WTC11 (cell line): ENCODE measurements around the gene GPRASP2. TPM values are rescaled to one million over a fixed set of nuclear protein-coding genes. Genes with fewer than 3 reads are reported as not detected.

Experiments
- ATAC-seq: fragments of 200-7000 bp; cut with Tn5 transposase; 2 replicates; pipeline ENCODE4 v1.10.0; 2021; ENCODE audit warnings: mild to moderate bottlenecking, moderate library complexity
- CTCF ChIA-PET: fragments of 300-600 bp; sonication (Branson Sonifier 250); formaldehyde crosslinking; loops from one replicate; lab custom pipeline; 2021; ENCODE audit warnings: antibody characterized with exemption; lab: Charles Lee
- POLR2A ChIA-PET: fragments of 350-600 bp; sonication (Branson Sonifier 250); formaldehyde crosslinking; loops from one replicate; lab custom pipeline; 2021; ENCODE audit warnings: antibody characterized with exemption; lab: Charles Lee
- DNase-seq: peaks from one replicate; pipeline ENCODE4 v3.0.0; 2021; ENCODE audit warnings: low spot score
- H3K27ac Mint-ChIP-seq: 2 replicates; pipeline ENCODE4 v1.8.0; 2021; ENCODE audit warnings: mixed read lengths
- H3K27me3 Mint-ChIP-seq: 2 replicates; pipeline ENCODE4 v1.8.0; 2021; ENCODE audit warnings: low read depth, mild to moderate bottlenecking, moderate library complexity, mixed read lengths
- H3K36me3 Mint-ChIP-seq: 2 replicates; pipeline ENCODE4 v1.8.0; 2021; ENCODE audit warnings: mixed read lengths
- H3K4me1 Mint-ChIP-seq: 2 replicates; pipeline ENCODE4 v1.8.0; 2022; ENCODE audit warnings: mixed read lengths
- H3K4me3 Mint-ChIP-seq: 2 replicates; pipeline ENCODE4 v1.8.0; 2021; ENCODE audit warnings: mild to moderate bottlenecking, moderate library complexity, mixed read lengths
- H3K9me3 Mint-ChIP-seq: 2 replicates; pipeline ENCODE4 v1.8.0; 2021; ENCODE audit warnings: mixed read lengths
- CTCF ChIP-seq: fragments of 200-600 bp; IDR thresholded peaks from 2 replicates; pipeline ENCODE4 v1.8.0; 2022; ENCODE audit warnings: antibody characterized with exemption
- IRF2 ChIP-seq: sonication (generic); formaldehyde crosslinking; IDR thresholded peaks from 2 replicates; pipeline ENCODE4 v1.8.0; 2022; ENCODE audit warnings: low read depth, missing genetic modification reagents, borderline replicate concordance
- MXD4 ChIP-seq: fragments of 250-450 bp; sonication (Bioruptor Pico); IDR thresholded peaks from 2 replicates; pipeline ENCODE4 v1.8.0; 2021; ENCODE audit warnings: mild to moderate bottlenecking, moderate library complexity, borderline replicate concordance
- MYBL2 ChIP-seq: sonication (generic); formaldehyde crosslinking; IDR thresholded peaks from 2 replicates; pipeline ENCODE4 v1.8.1; 2023; ENCODE audit warnings: mild to moderate bottlenecking, moderate library complexity, missing genetic modification reagents
- NFATC4 ChIP-seq: fragments of 250-450 bp; sonication (Bioruptor Pico); IDR thresholded peaks from 2 replicates; pipeline ENCODE4 v1.9.0; 2021; ENCODE audit warnings: mild to moderate bottlenecking
- TCF7 ChIP-seq: sonication (generic); formaldehyde crosslinking; IDR thresholded peaks from 2 replicates; pipeline ENCODE4 v1.8.0; 2022; ENCODE audit warnings: mild to moderate bottlenecking, low read depth, missing genetic modification reagents, moderate library complexity
- TEAD1 ChIP-seq: sonication (generic); formaldehyde crosslinking; IDR thresholded peaks from 2 replicates; pipeline ENCODE4 v1.8.0; 2022; ENCODE audit warnings: mild to moderate bottlenecking, missing genetic modification reagents
- TEAD4 ChIP-seq: sonication (generic); formaldehyde crosslinking; IDR thresholded peaks from 2 replicates; pipeline ENCODE4 v1.8.0; 2022; ENCODE audit warnings: mild to moderate bottlenecking, missing genetic modification reagents
- ZNF219 ChIP-seq: sonication (generic); formaldehyde crosslinking; IDR thresholded peaks from 2 replicates; pipeline ENCODE4 v1.8.0; 2023; ENCODE audit warnings: missing genetic modification reagents, mild to moderate bottlenecking, borderline replicate concordance
- ZNF396 ChIP-seq: fragments of 250-450 bp; sonication (Bioruptor Pico); IDR thresholded peaks from 2 replicates; pipeline ENCODE4 v1.8.0; 2021; ENCODE audit warnings: mild to moderate bottlenecking, moderate library complexity, borderline replicate concordance
- total RNA-seq: library from RNA; stranded (reverse); gene quantifications from 3 replicates; pipeline ENCODE4 v1.2.3, GENCODE V29; 2021
- TF ChIP-seq, protein P1 (sequence below): sonication (generic); formaldehyde crosslinking; IDR thresholded peaks from 2 replicates; pipeline ENCODE4 v1.8.1; 2023; ENCODE audit warnings: mild to moderate bottlenecking, missing genetic modification reagents, moderate library complexity
- TF ChIP-seq, protein P2 (sequence below): sonication (generic); formaldehyde crosslinking; IDR thresholded peaks from 2 replicates; pipeline ENCODE4 v1.8.0; 2022; ENCODE audit warnings: missing genetic modification reagents
- TF ChIP-seq, protein P3 (sequence below): sonication (generic); formaldehyde crosslinking; IDR thresholded peaks from 2 replicates; pipeline ENCODE4 v1.8.0; 2023; ENCODE audit warnings: mild to moderate bottlenecking, missing genetic modification reagents

The GPRASP2 gene
- total RNA-seq, 1 experiment from 2014 or later, result 18.5 TPM

DNA sequence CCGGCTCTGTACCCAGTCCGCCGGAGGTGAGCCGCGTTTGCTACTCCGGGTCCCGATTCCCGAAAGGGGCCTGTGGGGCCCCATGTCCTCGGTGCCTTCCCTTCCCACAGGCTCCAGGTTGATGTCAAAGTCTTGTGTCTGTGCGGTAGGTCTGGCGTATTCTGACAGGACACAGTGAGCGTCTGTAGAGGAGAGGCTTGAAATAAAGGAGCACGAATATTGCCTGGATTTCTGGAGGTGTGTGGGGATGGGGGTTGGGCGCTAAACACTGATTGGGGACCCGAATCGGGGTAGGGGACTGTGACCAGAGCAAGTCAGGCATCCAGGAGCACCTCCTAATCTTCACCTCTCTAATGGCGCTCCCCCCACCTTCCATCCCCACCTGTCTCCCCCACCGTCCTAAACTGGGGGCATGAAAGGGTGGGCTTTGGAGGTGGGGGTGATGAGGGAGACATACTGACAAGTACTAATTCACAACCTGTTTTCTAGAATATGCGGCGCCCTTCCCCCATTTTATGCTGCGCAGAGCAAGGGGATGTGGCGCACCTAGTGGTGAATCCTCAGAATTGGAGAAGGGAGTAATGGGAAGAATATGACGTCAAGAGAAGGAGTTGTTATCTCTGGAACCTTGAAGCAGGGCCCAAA is 855 bp downstream of the GPRASP2 start:
- no peak overlapping the region for H3K27ac Mint-ChIP-seq

DNA sequence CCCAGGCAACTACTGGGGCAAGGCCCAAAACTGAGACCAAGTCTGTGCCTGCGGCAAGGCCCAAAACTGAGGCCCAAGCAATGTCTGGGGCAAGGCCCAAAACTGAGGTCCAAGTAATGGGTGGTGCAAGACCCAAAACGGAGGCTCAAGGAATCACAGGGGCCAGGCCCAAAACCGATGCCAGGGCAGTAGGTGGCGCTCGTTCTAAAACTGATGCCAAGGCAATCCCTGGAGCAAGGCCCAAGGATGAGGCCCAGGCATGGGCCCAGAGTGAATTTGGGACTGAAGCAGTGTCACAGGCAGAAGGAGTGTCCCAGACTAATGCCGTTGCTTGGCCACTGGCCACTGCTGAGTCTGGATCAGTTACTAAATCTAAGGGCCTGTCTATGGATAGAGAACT is 2.7 kb downstream of the GPRASP2 start:
- CTCF ChIA-PET, result no interaction called here
- H3K9me3 Mint-ChIP-seq, result no peaks in the 10 kb centered on the region
- TF ChIP-seq MXD4 (no peak), MYBL2 (CRISPR knock-in tag) (no peak), ZNF396 (CRISPR knock-in tag) (no peak), IRF2 (no peak), TEAD1 (CRISPR knock-in tag) (no peak), ZNF219 (CRISPR knock-in tag) (no peak), NFATC4 (no peak), TCF7 (CRISPR knock-in tag) (no peak), TEAD4 (CRISPR knock-in tag) (no peak)
- TF ChIP-seq, protein P1, sequence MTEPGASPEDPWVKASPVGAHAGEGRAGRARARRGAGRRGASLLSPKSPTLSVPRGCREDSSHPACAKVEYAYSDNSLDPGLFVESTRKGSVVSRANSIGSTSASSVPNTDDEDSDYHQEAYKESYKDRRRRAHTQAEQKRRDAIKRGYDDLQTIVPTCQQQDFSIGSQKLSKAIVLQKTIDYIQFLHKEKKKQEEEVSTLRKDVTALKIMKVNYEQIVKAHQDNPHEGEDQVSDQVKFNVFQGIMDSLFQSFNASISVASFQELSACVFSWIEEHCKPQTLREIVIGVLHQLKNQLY (CRISPR knock-in tag), result no peak
- TF ChIP-seq, protein P2, sequence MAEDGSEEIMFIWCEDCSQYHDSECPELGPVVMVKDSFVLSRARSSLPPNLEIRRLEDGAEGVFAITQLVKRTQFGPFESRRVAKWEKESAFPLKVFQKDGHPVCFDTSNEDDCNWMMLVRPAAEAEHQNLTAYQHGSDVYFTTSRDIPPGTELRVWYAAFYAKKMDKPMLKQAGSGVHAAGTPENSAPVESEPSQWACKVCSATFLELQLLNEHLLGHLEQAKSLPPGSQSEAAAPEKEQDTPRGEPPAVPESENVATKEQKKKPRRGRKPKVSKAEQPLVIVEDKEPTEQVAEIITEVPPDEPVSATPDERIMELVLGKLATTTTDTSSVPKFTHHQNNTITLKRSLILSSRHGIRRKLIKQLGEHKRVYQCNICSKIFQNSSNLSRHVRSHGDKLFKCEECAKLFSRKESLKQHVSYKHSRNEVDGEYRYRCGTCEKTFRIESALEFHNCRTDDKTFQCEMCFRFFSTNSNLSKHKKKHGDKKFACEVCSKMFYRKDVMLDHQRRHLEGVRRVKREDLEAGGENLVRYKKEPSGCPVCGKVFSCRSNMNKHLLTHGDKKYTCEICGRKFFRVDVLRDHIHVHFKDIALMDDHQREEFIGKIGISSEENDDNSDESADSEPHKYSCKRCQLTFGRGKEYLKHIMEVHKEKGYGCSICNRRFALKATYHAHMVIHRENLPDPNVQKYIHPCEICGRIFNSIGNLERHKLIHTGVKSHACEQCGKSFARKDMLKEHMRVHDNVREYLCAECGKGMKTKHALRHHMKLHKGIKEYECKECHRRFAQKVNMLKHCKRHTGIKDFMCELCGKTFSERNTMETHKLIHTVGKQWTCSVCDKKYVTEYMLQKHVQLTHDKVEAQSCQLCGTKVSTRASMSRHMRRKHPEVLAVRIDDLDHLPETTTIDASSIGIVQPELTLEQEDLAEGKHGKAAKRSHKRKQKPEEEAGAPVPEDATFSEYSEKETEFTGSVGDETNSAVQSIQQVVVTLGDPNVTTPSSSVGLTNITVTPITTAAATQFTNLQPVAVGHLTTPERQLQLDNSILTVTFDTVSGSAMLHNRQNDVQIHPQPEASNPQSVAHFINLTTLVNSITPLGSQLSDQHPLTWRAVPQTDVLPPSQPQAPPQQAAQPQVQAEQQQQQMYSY, result no peak
- TF ChIP-seq, protein P3, sequence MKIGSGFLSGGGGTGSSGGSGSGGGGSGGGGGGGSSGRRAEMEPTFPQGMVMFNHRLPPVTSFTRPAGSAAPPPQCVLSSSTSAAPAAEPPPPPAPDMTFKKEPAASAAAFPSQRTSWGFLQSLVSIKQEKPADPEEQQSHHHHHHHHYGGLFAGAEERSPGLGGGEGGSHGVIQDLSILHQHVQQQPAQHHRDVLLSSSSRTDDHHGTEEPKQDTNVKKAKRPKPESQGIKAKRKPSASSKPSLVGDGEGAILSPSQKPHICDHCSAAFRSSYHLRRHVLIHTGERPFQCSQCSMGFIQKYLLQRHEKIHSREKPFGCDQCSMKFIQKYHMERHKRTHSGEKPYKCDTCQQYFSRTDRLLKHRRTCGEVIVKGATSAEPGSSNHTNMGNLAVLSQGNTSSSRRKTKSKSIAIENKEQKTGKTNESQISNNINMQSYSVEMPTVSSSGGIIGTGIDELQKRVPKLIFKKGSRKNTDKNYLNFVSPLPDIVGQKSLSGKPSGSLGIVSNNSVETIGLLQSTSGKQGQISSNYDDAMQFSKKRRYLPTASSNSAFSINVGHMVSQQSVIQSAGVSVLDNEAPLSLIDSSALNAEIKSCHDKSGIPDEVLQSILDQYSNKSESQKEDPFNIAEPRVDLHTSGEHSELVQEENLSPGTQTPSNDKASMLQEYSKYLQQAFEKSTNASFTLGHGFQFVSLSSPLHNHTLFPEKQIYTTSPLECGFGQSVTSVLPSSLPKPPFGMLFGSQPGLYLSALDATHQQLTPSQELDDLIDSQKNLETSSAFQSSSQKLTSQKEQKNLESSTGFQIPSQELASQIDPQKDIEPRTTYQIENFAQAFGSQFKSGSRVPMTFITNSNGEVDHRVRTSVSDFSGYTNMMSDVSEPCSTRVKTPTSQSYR (CRISPR knock-in tag), result no peak

More for the DNA sequence above, 855 bp downstream of the GPRASP2 start:
- Mint-ChIP-seq H3K36me3 (0 out of 2 replicates have a peak, but pooled peaks cover 5% of the 10 kb centered on the region), H3K4me3 (peak overlapping the region; percentile 87), H3K4me1 (peaks cover 10% of the 10 kb centered on the region), H3K27me3 (peaks cover 26% of the 10 kb centered on the region), H3K9me3 (no peaks in the 10 kb centered on the region)
- ChIA-PET CTCF (no interaction called here), POLR2A (no interaction called here)
- TF ChIP-seq, protein P3 (CRISPR knock-in tag), result 0 out of 2 replicates have a peak, but pooled peaks have one; percentile 51
- TF ChIP-seq CTCF, result 0 out of 2 replicates have a peak, but pooled peaks have one; percentile 13
- no peak for TF ChIP-seq ZNF396 (CRISPR knock-in tag)
- ATAC-seq (peak; percentile 57), DNase-seq (peak; percentile 35)

More for the DNA sequence above, 2.7 kb downstream of the GPRASP2 start:
- H3K4me3 Mint-ChIP-seq, result no peak overlapping the region
- ATAC-seq (0 out of 2 replicates have a peak, but pooled peaks have one; percentile 6), DNase-seq (peak; percentile 55)
- 0 out of 2 replicates have a peak, but pooled peaks cover 5% of the 10 kb centered on the region for H3K36me3 Mint-ChIP-seq
- H3K27me3 Mint-ChIP-seq, result peaks cover 18% of the 10 kb centered on the region
- no peak overlapping the region for H3K27ac Mint-ChIP-seq
- peaks cover 10% of the 10 kb centered on the region for H3K4me1 Mint-ChIP-seq
- POLR2A ChIA-PET, result no interaction called here
